HCT116 (cell line): ENCODE data around the gene STX1B. TPM values are rescaled to one million over a fixed set of nuclear protein-coding genes. Genes with fewer than 3 reads are reported as not detected.
A peak's percentile ranks its signal among the peaks of the same experiment; 100 is the strongest.

ENCODE experiments used
- ATAC-seq: fragments of 200-7000 bp; cut with Tn5 transposase; 2 replicates; pipeline ENCODE4 v1.9.1; 2020; ENCODE audit warnings: mild to moderate bottlenecking, moderate library complexity
- BruUV-seq: library from RNA; stranded (reverse); fragments of 400-500 nt; replicated peaks from 2 replicates; lab custom pipeline; 2021; lab: Mats Ljungman, UMichigan
- CTCF ChIA-PET: fragments of 300-600 bp; sonication (Branson Sonifier 250); formaldehyde crosslinking; loops from one replicate; lab custom pipeline; 2021; ENCODE audit warnings: antibody characterized with exemption; lab: Charles Lee
- POLR2A ChIA-PET: fragments of 300-600, 350-600 bp; sonication (Branson Sonifier 250); formaldehyde crosslinking; loops from one replicate; lab custom pipeline; 2021; ENCODE audit warnings: antibody characterized with exemption; lab: Charles Lee
- RAD21 ChIA-PET, 2 experiments: fragments of 300-600 bp; sonication (Branson Sonifier 250); formaldehyde crosslinking; loops; one replicate each; lab custom pipeline; 2023; ENCODE audit warnings: low total read pairs in 2 of 2; ENCODE audit not compliant: uncharacterized antibody in 2 of 2, unreplicated experiment in 2 of 2, low non-redundant PET in 1 of 2; lab: Charles Lee
- DNase-seq: peaks from one replicate; pipeline ENCODE4 v3.0.0-alpha.2; 2010; ENCODE audit warnings: low read depth, low spot score
- H2AFZ ChIP-seq: fragments of 200-600 bp; shearing (Covaris generic), sonication (generic); 2 replicates; pipeline ENCODE4 v1.6.1; 2017; ENCODE audit warnings: low read depth, mixed run types, mixed read lengths, antibody characterized with exemption, low read length; ENCODE audit not compliant: poor library complexity, severe bottlenecking
- H3K27ac ChIP-seq: 2 replicates; pipeline ENCODE4 v1.5.1; 2012; ENCODE audit warnings: low read depth, low read length
- H3K27me3 ChIP-seq: fragments of 200-600 bp; sonication (generic); 2 replicates; pipeline ENCODE4 v1.6.1; 2016; ENCODE audit warnings: mixed run types, low read length, mixed read lengths; ENCODE audit not compliant: insufficient read depth
- H3K36me3 ChIP-seq, 2 experiments: fragments of 200-500 bp in 1 of 2; fragments of 200-600 bp in 1 of 2; sonication (Bioruptor generic) in 1 of 2; sonication (generic) in 1 of 2; 2 replicates each; pipeline versions ENCODE4 v1.5.1 to v1.6.1; 2014 to 2016; ENCODE audit warnings: low read length in 2 of 2, inconsistent platforms in 1 of 2, mixed read lengths in 1 of 2, mixed run types in 1 of 2; ENCODE audit not compliant: insufficient read depth in 2 of 2, control insufficient read depth in 1 of 2
- H3K4me1 ChIP-seq, 2 experiments: fragments of 200-600 bp in 1 of 2; sonication (generic) in 1 of 2; 2 replicates each; pipeline versions ENCODE4 v1.5.1 to v1.6.1; 2012 to 2017; ENCODE audit warnings: low read length in 2 of 2, inconsistent platforms in 1 of 2, mild to moderate bottlenecking in 1 of 2, mixed read lengths in 1 of 2, mixed run types in 1 of 2, moderate library complexity in 1 of 2; ENCODE audit not compliant: insufficient read depth in 2 of 2, control insufficient read depth in 1 of 2
- H3K4me2 ChIP-seq: fragments of 200-600 bp; sonication (generic); 2 replicates; pipeline ENCODE4 v1.6.1; 2017; ENCODE audit warnings: mixed run types, low read length, mixed read lengths
- H3K4me3 ChIP-seq, 2 experiments: fragments of 200-600 bp in 1 of 2; sonication (generic) in 1 of 2; replicated peaks in 1 of 2; 2 replicates each; pipeline ENCODE4 v1.5.1; 2011 to 2016; ENCODE audit warnings: low read length in 2 of 2, control low read depth in 1 of 2, low read depth in 1 of 2, mild to moderate bottlenecking in 1 of 2, mixed read lengths in 1 of 2, mixed run types in 1 of 2
- H3K79me2 ChIP-seq: fragments of 200-600 bp; sonication (generic); 2 replicates; pipeline ENCODE4 v1.6.1; 2017; ENCODE audit warnings: mild to moderate bottlenecking, mixed run types, low read length, moderate library complexity, mixed read lengths; ENCODE audit not compliant: insufficient read depth
- H3K9ac ChIP-seq: fragments of 200-600 bp; sonication (generic); 2 replicates; pipeline ENCODE4 v1.6.1; 2016; ENCODE audit warnings: low read length, mixed read lengths
- H3K9me2 ChIP-seq: fragments of 200-600 bp; sonication (generic), shearing (Covaris generic); 2 replicates; pipeline ENCODE4 v1.6.1; 2017; ENCODE audit warnings: mixed run types, mild to moderate bottlenecking, moderate library complexity; ENCODE audit not compliant: insufficient read depth
- H3K9me3 ChIP-seq, 2 experiments: fragments of 200-500 bp in 1 of 2; fragments of 200-600 bp in 1 of 2; sonication (Bioruptor generic) in 1 of 2; sonication (generic) in 1 of 2; 2 replicates each; pipeline ENCODE4 v1.6.1; 2014 to 2017; ENCODE audit warnings: low read length in 2 of 2, mixed read lengths in 2 of 2, inconsistent platforms in 1 of 2, low read depth in 1 of 2, mild to moderate bottlenecking in 1 of 2, mixed run types in 1 of 2, moderate library complexity in 1 of 2; ENCODE audit not compliant: control insufficient read depth in 1 of 2, insufficient read depth in 1 of 2
- H4K20me1 ChIP-seq: fragments of 200-600 bp; sonication (generic), shearing (Covaris generic); 2 replicates; pipeline ENCODE4 v1.6.1; 2017; ENCODE audit warnings: mixed run types, mild to moderate bottlenecking, moderate library complexity; ENCODE audit not compliant: insufficient read depth
- CBX3 ChIP-seq: IDR thresholded peaks from 2 replicates; pipeline ENCODE4 v1.6.1; 2012; ENCODE audit warnings: low read depth
- CEBPB ChIP-seq: IDR thresholded peaks from 2 replicates; pipeline ENCODE4 v1.6.1; 2012; ENCODE audit warnings: low read depth
- EGR1 ChIP-seq: IDR thresholded peaks from 2 replicates; pipeline ENCODE4 v1.6.1; 2012; ENCODE audit warnings: low read depth
- FOSL1 ChIP-seq: IDR thresholded peaks from 2 replicates; pipeline ENCODE4 v1.6.1; 2012; ENCODE audit warnings: low read depth
- JUND ChIP-seq: IDR thresholded peaks from 2 replicates; pipeline ENCODE4 v1.6.1; 2012
- POLR2A ChIP-seq: IDR thresholded peaks from 2 replicates; pipeline ENCODE4 v1.7.0; 2011; ENCODE audit warnings: borderline replicate concordance; ENCODE audit not compliant: insufficient read depth, insufficient read length; ENCODE audit errors: extremely low read depth
- POLR2AphosphoS5 ChIP-seq: IDR thresholded peaks from 2 replicates; pipeline ENCODE4 v1.6.1; 2011; ENCODE audit warnings: mild to moderate bottlenecking, low read depth, low read length, moderate library complexity
- RAD21 ChIP-seq: IDR thresholded peaks from 2 replicates; pipeline ENCODE4 v1.6.1; 2012; ENCODE audit warnings: low read depth, mild to moderate bottlenecking
- SIN3A ChIP-seq: IDR thresholded peaks from 2 replicates; pipeline ENCODE4 v1.6.1; 2012; ENCODE audit warnings: low read depth
- SP1 ChIP-seq: IDR thresholded peaks from 2 replicates; pipeline ENCODE4 v1.6.1; 2012; ENCODE audit warnings: low read depth
- SRF ChIP-seq: IDR thresholded peaks from 2 replicates; pipeline ENCODE4 v1.6.1; 2012; ENCODE audit warnings: low read depth
- YY1 ChIP-seq: IDR thresholded peaks from 2 replicates; pipeline ENCODE4 v1.6.1; 2011; ENCODE audit warnings: low read length, low read depth, moderate library complexity, mild to moderate bottlenecking; ENCODE audit not compliant: insufficient replicate concordance; ENCODE audit errors: extremely low read depth
- intact Hi-C: fragments of 100-400 bp; cut with micrococcal nuclease; formaldehyde crosslinking; loops from 2 replicates; pipeline ENCODE4 v1.10.0; 2022
- total RNA-seq: library from RNA; stranded (reverse); gene quantifications from one replicate; pipeline ENCODE4 v1.2.1, GENCODE V29; 2021; ENCODE audit not compliant: unreplicated experiment
- TF ChIP-seq, protein P1 (sequence below): IDR thresholded peaks from 2 replicates; pipeline ENCODE4 v1.6.1; 2012
- TF ChIP-seq, protein P2 (sequence below): IDR thresholded peaks from 2 replicates; pipeline ENCODE4 v1.6.1; 2012

The STX1B gene
- total RNA-seq, 1 experiment from 2014 or later, result 1.6 TPM

DNA sequence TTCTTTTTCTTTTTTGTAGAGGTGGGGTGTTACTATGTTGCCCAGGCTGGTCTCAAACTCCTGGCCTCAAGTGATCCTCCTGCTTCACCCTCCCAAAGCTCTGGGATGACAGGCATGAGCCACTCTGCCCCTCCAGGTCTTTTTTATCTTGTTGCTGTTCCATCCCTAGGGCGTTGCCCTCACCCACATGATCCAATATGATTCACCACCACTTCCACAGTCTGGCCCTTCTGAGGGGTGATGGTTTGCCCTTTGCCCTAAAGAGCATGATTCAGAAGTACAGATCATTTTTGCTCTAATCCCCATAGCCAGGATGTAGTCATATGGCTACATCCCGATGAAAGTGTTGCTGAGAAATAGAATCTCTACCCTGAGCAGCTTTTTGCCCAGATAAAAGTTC is 41.7 kb upstream of the STX1B start:
- no peaks in the 10 kb centered on the region for H3K79me2 ChIP-seq
- H3K9me2 ChIP-seq, result no peaks in the 10 kb centered on the region
- H3K4me1 ChIP-seq, result peaks cover 8 to 22% of the 10 kb centered on the region in 2 experiments
- no peak overlapping the region for H2AFZ ChIP-seq
- DNase-seq (peak; percentile 72), ATAC-seq (peak; percentile 97)
- H3K36me3 ChIP-seq, result no peaks in the 10 kb centered on the region
- TF ChIP-seq, protein P1, sequence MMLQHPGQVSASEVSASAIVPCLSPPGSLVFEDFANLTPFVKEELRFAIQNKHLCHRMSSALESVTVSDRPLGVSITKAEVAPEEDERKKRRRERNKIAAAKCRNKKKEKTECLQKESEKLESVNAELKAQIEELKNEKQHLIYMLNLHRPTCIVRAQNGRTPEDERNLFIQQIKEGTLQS, result no peak
- TF ChIP-seq, protein P2, sequence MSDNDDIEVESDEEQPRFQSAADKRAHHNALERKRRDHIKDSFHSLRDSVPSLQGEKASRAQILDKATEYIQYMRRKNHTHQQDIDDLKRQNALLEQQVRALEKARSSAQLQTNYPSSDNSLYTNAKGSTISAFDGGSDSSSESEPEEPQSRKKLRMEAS, result peak; percentile 65
- peak; percentile 75 for TF ChIP-seq SP1
- no peak for TF ChIP-seq SRF
- peak; percentile 81 for TF ChIP-seq FOSL1
- TF ChIP-seq JUND, result peak; percentile 81
- no peak for TF ChIP-seq POLR2AphosphoS5
- no peak for TF ChIP-seq YY1
- TF ChIP-seq SIN3A, result peak; percentile 64; the same call in 1 of the 2 replicates
- peak; percentile 87; the same call in 1 of the 2 replicates for TF ChIP-seq CBX3
- TF ChIP-seq RAD21, result no peak; the same call in 1 of the 2 replicates
- TF ChIP-seq EGR1, result no peak
- TF ChIP-seq POLR2A, result no peak
- TF ChIP-seq CEBPB, result no peak
- intact Hi-C loops, result no loop called here
- ChIA-PET POLR2A (no interaction called here), CTCF (no interaction called here), RAD21 (no interaction called here)
- no peak overlapping the region for H3K27ac ChIP-seq
- H3K9ac ChIP-seq, result peak overlapping the region; percentile 21; the same call in 1 of the 2 replicates
- BruUV-seq, result no TSS peak
- no peak overlapping the region; a peak in 1 of 4 replicates for H3K4me3 ChIP-seq
- H3K9me3 ChIP-seq, result no peaks in the 10 kb centered on the region
- no peaks in the 10 kb centered on the region for H3K27me3 ChIP-seq
- H4K20me1 ChIP-seq, result no peaks in the 10 kb centered on the region
- H3K4me2 ChIP-seq, result peak overlapping the region; percentile 71
